Activated naive CD8-positive, alpha-beta T cell treated with anti-CD3 and anti-CD28 coated beads, Interleukin-2, amount 10 ng/mL, durations not matched to agents 7 days and 5 days (primary cell): Measurements from ENCODE around the gene MYPOP. TPM values are rescaled to one million over a fixed set of nuclear protein-coding genes. Genes with fewer than 3 reads are reported as not detected.

Source experiments
- ATAC-seq: fragments of 150-1000 bp; cut with Tn5 transposase; one replicate; pipeline ENCODE4 v1.10.0; 2021; ENCODE audit warnings: low read depth, moderate library complexity
- POLR2A ChIA-PET: fragments of 350-600 bp; sonication (Branson Sonifier 250); formaldehyde crosslinking; loops from one replicate; lab custom pipeline; 2021; ENCODE audit warnings: antibody characterized with exemption; lab: Charles Lee
- DNase-seq: peaks from one replicate; pipeline ENCODE4 v3.0.0; 2021
- H3K27ac Mint-ChIP-seq: one replicate; pipeline ENCODE4 v1.8.0; 2022; ENCODE audit warnings: mild to moderate bottlenecking, mixed read lengths
- H3K27me3 Mint-ChIP-seq: one replicate; pipeline ENCODE4 v1.8.0; 2022; ENCODE audit warnings: mild to moderate bottlenecking, moderate library complexity, mixed read lengths
- H3K36me3 Mint-ChIP-seq: one replicate; pipeline ENCODE4 v1.8.0; 2021; ENCODE audit warnings: mild to moderate bottlenecking, mixed read lengths
- H3K4me1 Mint-ChIP-seq: one replicate; pipeline ENCODE4 v1.8.0; 2021; ENCODE audit warnings: mixed read lengths
- H3K4me3 Mint-ChIP-seq: one replicate; pipeline ENCODE4 v1.8.0; 2022; ENCODE audit warnings: mild to moderate bottlenecking, moderate library complexity, mixed read lengths
- H3K9me3 Mint-ChIP-seq: one replicate; pipeline ENCODE4 v1.8.0; 2021; ENCODE audit warnings: mixed read lengths
- total RNA-seq, 2 experiments: library from RNA; stranded (reverse); gene quantifications; one replicate each; pipeline ENCODE4 v1.2.3, GENCODE V29; 2021

Gene MYPOP
- total RNA-seq, 2 experiments from 2014 or later: 12.0 to 12.5 TPM

- no peak overlapping the region for H3K4me3 Mint-ChIP-seq
- DNase-seq (no peak), ATAC-seq (no peak)
- peaks cover 13% of the 10 kb centered on the region for H3K27me3 Mint-ChIP-seq
- POLR2A ChIA-PET: no interaction called here
- H3K27ac Mint-ChIP-seq: no peak overlapping the region
- H3K36me3 Mint-ChIP-seq: no peaks in the 10 kb centered on the region
- H3K9me3 Mint-ChIP-seq: no peaks in the 10 kb centered on the region
- peaks cover 28% of the 10 kb centered on the region for H3K4me1 Mint-ChIP-seq
Measured at GRCh38 chr19:45922281-45922680, 19.9 kb upstream of the MYPOP start.

GRCh38 chr19:45920458-45920857 is 18.0 kb upstream of the MYPOP start:
- H3K36me3 Mint-ChIP-seq: no peaks in the 10 kb centered on the region
- POLR2A ChIA-PET: interaction anchor here (0.6 kb wide), 1 partner anchor 1036 kb away, joined by 4 read pairs; no protein-coding TSS in a partner anchor
- no peaks in the 10 kb centered on the region for H3K9me3 Mint-ChIP-seq
- ATAC-seq (peak; percentile 21), DNase-seq (no peak)
- H3K4me1 Mint-ChIP-seq: peaks cover 36% of the 10 kb centered on the region
- peaks cover 17% of the 10 kb centered on the region for H3K27me3 Mint-ChIP-seq
- H3K27ac Mint-ChIP-seq: peak overlapping the region; percentile 51
- peak overlapping the region; percentile 55 for H3K4me3 Mint-ChIP-seq

GRCh38 chr19:45919678-45920077 is 17.3 kb upstream of the MYPOP start:
- peaks cover 36% of the 10 kb centered on the region for H3K4me1 Mint-ChIP-seq
- no peaks in the 10 kb centered on the region for H3K36me3 Mint-ChIP-seq
- no peak for DNase-seq
- peaks cover 17% of the 10 kb centered on the region for H3K27me3 Mint-ChIP-seq
- no peak overlapping the region for H3K4me3 Mint-ChIP-seq
- ATAC-seq: no peak
- H3K9me3 Mint-ChIP-seq: no peaks in the 10 kb centered on the region
- POLR2A ChIA-PET: interaction anchor here (1.3 kb wide), 2 partner anchors 17 to 76 kb away, joined by 3 to 5 read pairs; partner anchors contain the start of genes CCDC61 and MYPOP
- no peak overlapping the region for H3K27ac Mint-ChIP-seq

GRCh38 chr19:45918721-45919120 is 16.3 kb upstream of the MYPOP start:
- Mint-ChIP-seq H3K4me1 (peaks cover 36% of the 10 kb centered on the region), H3K27me3 (peaks cover 19% of the 10 kb centered on the region), H3K4me3 (peak overlapping the region; percentile 10), H3K36me3 (no peaks in the 10 kb centered on the region), H3K9me3 (no peaks in the 10 kb centered on the region), H3K27ac (no peak overlapping the region)
- ATAC-seq: no peak
- DNase-seq: no peak
- POLR2A ChIA-PET: interaction anchor here (0.7 to 2.1 kb wide), 5 partner anchors 9 to 1326 kb away, joined by 3 to 19 read pairs (median 4); partner anchors contain the start of genes CCDC61 and MYPOP

GRCh38 chr19:45917421-45918091 is 15.1 kb upstream of the MYPOP start:
- POLR2A ChIA-PET: interaction anchor here (2.1 kb wide), 1 partner anchor 14 kb away, joined by 19 read pairs; the partner anchor contains the start of gene MYPOP
- H3K4me3 Mint-ChIP-seq: peak overlapping the region; percentile 63
- H3K27ac Mint-ChIP-seq: peak overlapping the region; percentile 62
- H3K36me3 Mint-ChIP-seq: no peaks in the 10 kb centered on the region
- peaks cover 36% of the 10 kb centered on the region for H3K4me1 Mint-ChIP-seq
- DNase-seq (peak; percentile 42), ATAC-seq (peak; percentile 76)
- H3K27me3 Mint-ChIP-seq: peaks cover 27% of the 10 kb centered on the region
- no peaks in the 10 kb centered on the region for H3K9me3 Mint-ChIP-seq

- ATAC-seq (no peak), DNase-seq (peak; percentile 56)
- H3K4me3 Mint-ChIP-seq: no peak within 1 kb of the TSS
- no peaks in the 10 kb centered on the region for H3K9me3 Mint-ChIP-seq
- peaks cover 46% of the 10 kb centered on the region for H3K27me3 Mint-ChIP-seq
- H3K36me3 Mint-ChIP-seq: no peaks in the 10 kb centered on the region
- peaks cover 20% of the 10 kb centered on the region for H3K4me1 Mint-ChIP-seq
- H3K27ac Mint-ChIP-seq: no peak within 1 kb of the TSS
- POLR2A ChIA-PET: no interaction called here
Measured at GRCh38 chr19:45913874-45914830, 11.7 kb upstream of the MYPOP start, which contains the start of gene NANOS2. TSS of gene NANOS2 (minus strand) at chr19:45914778. CDS start at chr19:45914693, 85 bp downstream.

GRCh38 chr19:45911291-45911690 is 8.9 kb upstream of the MYPOP start:
- no peak overlapping the region for H3K4me3 Mint-ChIP-seq
- ATAC-seq: no peak
- POLR2A ChIA-PET: interaction anchor here (0.6 kb wide), 1 partner anchor 103 kb away, joined by 5 read pairs; no protein-coding TSS in a partner anchor
- H3K27ac Mint-ChIP-seq: no peak overlapping the region
- no peaks in the 10 kb centered on the region for H3K9me3 Mint-ChIP-seq
- DNase-seq: no peak
- peaks cover 36% of the 10 kb centered on the region for H3K27me3 Mint-ChIP-seq
- H3K36me3 Mint-ChIP-seq: no peaks in the 10 kb centered on the region
- peaks cover 1% of the 10 kb centered on the region for H3K4me1 Mint-ChIP-seq

- no peaks in the 10 kb centered on the region for H3K9me3 Mint-ChIP-seq
- H3K27ac Mint-ChIP-seq: no peak overlapping the region
- H3K27me3 Mint-ChIP-seq: peaks cover 35% of the 10 kb centered on the region
- H3K4me3 Mint-ChIP-seq: no peak overlapping the region
- DNase-seq (no peak), ATAC-seq (no peak)
- peaks cover 2% of the 10 kb centered on the region for H3K4me1 Mint-ChIP-seq
- H3K36me3 Mint-ChIP-seq: no peaks in the 10 kb centered on the region
- POLR2A ChIA-PET: no interaction called here
Measured at GRCh38 chr19:45908956-45909355, 6.5 kb upstream of the MYPOP start.

- Mint-ChIP-seq H3K36me3 (no peaks in the 10 kb centered on the region), H3K9me3 (no peaks in the 10 kb centered on the region), H3K27me3 (peaks cover 17% of the 10 kb centered on the region), H3K4me3 (no peak overlapping the region), H3K27ac (no peak overlapping the region), H3K4me1 (peaks cover 10% of the 10 kb centered on the region)
- ATAC-seq: no peak
- POLR2A ChIA-PET: no interaction called here
- DNase-seq: no peak
Measured at GRCh38 chr19:45906221-45906620, 3.8 kb upstream of the MYPOP start.

GRCh38 chr19:45905011-45905410 is 2.6 kb upstream of the MYPOP start:
- no peaks in the 10 kb centered on the region for H3K9me3 Mint-ChIP-seq
- H3K4me3 Mint-ChIP-seq: no peak overlapping the region
- H3K27ac Mint-ChIP-seq: no peak overlapping the region
- POLR2A ChIA-PET: no interaction called here
- peaks cover 6% of the 10 kb centered on the region for H3K27me3 Mint-ChIP-seq
- peaks cover 6% of the 10 kb centered on the region for H3K36me3 Mint-ChIP-seq
- H3K4me1 Mint-ChIP-seq: peaks cover 18% of the 10 kb centered on the region
- no peak for DNase-seq
- no peak for ATAC-seq

- no peaks in the 10 kb centered on the region for H3K27me3 Mint-ChIP-seq
- H3K9me3 Mint-ChIP-seq: no peaks in the 10 kb centered on the region
- H3K27ac Mint-ChIP-seq: peak overlapping the region; percentile 90
- H3K4me3 Mint-ChIP-seq: peak overlapping the region; percentile 97
- H3K4me1 Mint-ChIP-seq: peaks cover 20% of the 10 kb centered on the region
- POLR2A ChIA-PET: interaction anchor here (0.6 to 3.4 kb wide), 17 partner anchors 10 to 1695 kb away, joined by 3 to 45 read pairs (median 4); partner anchors contain the start of genes CCDC61, FBXO46 and IRF2BP1
- H3K36me3 Mint-ChIP-seq: peaks cover 21% of the 10 kb centered on the region
- ATAC-seq (peak; percentile 92), DNase-seq (peak; percentile 100)
Measured at GRCh38 chr19:45902651-45903625, 525 bp upstream of the MYPOP start.

GRCh38 chr19:45901432-45901911 is 941 bp downstream of the MYPOP start:
- Mint-ChIP-seq H3K36me3 (peaks cover 21% of the 10 kb centered on the region), H3K27me3 (no peaks in the 10 kb centered on the region), H3K4me1 (peaks cover 20% of the 10 kb centered on the region), H3K9me3 (no peaks in the 10 kb centered on the region), H3K4me3 (peak overlapping the region; percentile 51), H3K27ac (no peak overlapping the region)
- POLR2A ChIA-PET: interaction anchor here (3.4 kb wide), 1 partner anchor 15 kb away, joined by 45 read pairs; the partner anchor contains the start of gene IRF2BP1
- peak; percentile 61 for DNase-seq
- no peak for ATAC-seq
